HG03469 (cell line): ENCODE results near the gene OR10A5.
"Not testable (repeated sequence)": the region's sequence is repeated elsewhere in the genome, so short reads cannot be mapped to it uniquely, and the experiment has no call there.

Experiments
- ATAC-seq: cut with Tn5 transposase; IDR thresholded peaks from one replicate; pipeline ENCODE4 v1.9.1; 2021; ENCODE audit warnings: mild to moderate bottlenecking, moderate library complexity, moderate number of reproducible peaks; ENCODE audit not compliant: unreplicated experiment

The OR10A5 gene, protein sequence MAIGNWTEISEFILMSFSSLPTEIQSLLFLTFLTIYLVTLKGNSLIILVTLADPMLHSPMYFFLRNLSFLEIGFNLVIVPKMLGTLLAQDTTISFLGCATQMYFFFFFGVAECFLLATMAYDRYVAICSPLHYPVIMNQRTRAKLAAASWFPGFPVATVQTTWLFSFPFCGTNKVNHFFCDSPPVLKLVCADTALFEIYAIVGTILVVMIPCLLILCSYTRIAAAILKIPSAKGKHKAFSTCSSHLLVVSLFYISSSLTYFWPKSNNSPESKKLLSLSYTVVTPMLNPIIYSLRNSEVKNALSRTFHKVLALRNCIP

DNA sequence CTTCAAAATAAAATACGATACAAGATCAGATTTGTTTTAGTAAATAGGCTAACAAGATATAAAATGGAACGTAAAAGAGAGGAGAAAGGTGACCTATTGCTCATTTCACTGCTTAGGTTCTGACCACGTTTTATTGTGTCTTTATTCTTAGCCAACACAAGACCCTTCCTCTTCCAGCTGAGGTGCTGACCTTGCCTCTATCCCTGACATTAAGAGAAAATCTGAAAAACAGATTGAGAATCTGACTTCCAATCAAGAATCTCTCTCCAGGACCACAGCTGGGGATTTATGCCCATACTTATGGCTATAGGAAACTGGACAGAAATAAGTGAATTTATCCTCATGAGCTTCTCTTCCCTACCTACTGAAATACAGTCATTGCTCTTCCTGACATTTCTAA, at the start of gene OR10A5:
Gene OR10A5, plus strand, starts transcription at position 301 of the 400 bp plus-strand sequence. Its CDS starts 0 bp downstream, at position 301.
- no peak for ATAC-seq

DNA sequence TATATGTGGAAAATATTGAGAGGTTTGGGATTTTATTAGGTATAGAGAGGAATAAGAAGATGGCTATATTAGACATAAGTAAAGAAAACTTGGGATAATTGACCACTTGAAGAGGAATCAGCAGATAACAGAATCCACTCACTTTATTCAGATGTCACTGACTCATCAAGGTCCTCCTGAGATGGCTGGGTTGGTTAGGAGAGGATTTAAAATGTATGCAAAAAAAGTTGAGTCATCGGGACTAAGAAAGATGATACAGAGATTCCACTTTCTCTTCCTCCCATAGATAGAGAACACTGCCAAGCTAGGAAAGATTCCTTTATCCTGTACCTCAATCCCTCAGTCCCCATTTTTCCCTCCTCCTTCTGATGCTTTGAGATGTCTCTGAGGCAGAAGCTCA, 46.1 kb upstream of the OR10A5 start, which contains the start of gene OR6A2:
Gene OR6A2, minus strand, starts transcription at position 288 of the 400 bp plus-strand sequence. CDS start 3,981 bp downstream, outside the sequence.
- no peak for ATAC-seq

DNA sequence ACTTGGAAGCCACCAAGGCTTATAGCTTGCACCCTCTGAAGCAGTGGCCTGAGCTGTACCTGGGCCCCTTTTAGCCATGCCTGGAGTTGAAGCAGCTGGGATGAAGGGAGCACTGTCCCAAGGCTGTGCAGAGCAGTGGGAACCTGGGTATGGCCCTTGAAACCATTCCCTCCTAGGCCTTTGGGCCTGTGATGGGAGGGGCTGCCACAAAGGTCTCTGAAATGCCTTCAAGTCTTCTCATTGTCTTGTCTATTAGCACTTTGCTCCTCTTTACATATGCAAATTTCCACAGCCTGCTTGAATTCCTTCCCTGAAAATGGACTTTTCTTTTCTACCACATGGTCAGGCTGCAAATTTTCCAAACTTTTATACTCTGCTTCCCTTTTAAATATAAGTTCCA, 44.4 kb upstream of the OR10A5 start:
- not testable (repeated sequence) for ATAC-seq

DNA sequence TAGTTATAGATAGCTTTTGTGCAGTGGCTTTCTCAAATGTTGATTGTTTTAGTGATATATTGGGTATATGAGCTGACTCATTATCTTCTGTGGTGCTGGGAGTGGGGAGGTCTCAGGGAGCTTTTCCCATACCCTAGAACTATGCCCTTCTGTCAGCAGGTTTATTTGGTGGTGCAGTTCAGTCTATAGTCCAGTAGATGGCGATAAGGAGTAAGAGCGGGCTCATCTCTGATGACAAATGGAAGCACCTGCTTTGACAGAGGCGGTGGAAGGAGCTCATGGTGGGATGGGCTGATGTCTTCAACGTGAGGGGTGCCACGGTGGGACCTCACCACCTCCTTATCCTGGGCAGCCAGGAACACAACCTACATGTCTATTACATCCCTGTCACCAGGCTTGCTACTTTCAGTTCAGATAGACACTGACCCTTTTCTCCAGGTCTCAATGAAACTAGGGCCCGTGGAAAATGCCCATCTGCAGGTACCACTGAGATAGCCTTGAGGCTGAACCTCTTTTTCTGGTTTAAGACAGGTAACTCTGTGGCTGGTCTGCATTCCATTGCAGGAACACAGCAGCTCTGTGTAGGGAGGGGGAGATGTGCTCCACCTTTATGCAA, 33.0 kb upstream of the OR10A5 start:
- peak; percentile 76 for ATAC-seq

DNA sequence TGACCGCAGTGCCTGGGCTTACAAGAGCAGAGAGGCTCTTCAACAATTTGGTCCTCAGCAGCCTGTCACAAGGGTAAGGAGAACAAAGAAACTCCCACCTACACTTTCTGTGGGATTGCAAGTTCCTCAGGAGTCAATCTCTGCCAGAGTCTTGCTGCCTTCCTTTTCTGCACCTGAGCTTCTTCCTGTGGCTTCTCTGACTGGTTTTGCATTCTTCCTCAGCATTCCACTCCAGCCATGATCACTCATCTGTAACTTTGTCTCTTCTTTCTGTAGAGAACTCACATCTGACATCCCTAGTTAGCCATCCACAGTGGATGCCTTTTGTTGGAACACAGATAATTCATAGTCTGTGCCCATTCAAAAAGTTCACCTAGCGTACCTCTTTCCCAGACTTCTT, 31.8 kb upstream of the OR10A5 start:
- ATAC-seq = no peak

DNA sequence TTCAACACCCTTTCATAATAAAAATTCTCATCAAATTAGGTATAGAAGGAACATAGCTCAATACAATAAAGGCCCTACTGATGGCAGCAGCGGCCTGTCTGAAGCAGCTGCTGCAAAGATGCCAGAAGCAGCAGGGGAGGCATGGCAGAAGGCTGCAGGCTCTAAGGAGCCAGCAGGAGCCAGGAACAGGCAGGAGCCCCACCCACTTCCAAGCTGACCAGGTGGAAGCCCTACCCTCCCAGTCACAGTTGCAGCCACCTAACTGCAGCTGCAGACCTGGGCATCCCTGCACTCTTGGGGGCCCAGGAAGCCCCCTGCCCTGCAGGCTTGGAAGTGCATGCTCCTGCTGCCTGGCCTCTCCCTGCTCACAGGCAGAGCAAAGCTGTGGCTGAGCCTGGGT, 27.8 kb upstream of the OR10A5 start:
- no peak for ATAC-seq

DNA sequence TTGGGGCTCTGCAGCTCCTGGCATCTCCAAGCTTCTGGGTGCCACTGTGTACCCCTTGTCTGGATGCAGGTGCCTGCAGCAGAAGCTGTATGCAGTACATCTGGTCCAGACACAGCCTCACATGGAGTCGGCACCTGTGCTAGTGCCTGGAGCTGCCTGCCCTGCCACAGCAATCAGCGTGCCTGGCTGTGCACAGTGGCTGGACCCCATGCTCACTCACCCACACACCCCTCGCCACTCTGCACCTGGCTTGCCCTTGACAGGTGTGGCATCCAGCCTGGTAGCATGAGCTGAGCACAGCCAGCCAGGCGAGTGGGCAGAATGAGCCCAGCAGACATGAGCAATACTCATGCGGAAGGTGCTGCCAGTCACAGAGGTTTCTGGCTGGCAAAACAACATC, 26.5 kb upstream of the OR10A5 start:
- ATAC-seq = no peak

DNA sequence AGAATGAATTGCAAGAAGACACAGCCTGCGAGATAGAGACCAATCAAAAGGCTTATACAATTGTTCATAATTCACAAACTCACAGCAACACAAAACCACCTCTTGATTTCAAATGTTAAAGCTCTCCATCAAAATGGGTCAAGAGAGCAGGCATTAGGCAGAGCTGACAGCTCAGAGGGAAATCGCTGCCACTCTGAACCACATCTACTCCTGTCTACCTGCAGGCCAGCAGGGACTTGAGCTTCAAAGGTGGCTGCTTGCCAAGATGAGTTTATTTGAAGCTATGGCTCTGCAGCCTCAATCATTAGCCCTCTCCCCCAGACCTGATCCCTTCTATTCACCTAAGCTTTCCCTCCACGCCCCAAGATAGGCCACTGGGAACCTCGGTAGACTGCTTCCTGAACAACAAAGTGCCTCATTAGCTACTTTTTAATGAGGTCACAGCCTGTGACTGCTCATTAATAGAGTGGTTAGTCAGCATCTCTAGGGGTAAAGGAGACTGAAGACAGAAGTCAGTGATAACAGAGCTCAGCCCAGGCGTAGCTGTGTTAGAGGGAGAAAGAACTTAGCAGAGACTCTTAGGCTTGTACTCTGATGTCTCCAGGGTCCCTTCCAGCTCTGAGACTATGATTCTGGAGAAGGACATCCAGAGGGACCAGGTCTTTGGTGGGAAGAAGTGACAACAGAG, 21.2 kb upstream of the OR10A5 start:
- no peak for ATAC-seq

DNA sequence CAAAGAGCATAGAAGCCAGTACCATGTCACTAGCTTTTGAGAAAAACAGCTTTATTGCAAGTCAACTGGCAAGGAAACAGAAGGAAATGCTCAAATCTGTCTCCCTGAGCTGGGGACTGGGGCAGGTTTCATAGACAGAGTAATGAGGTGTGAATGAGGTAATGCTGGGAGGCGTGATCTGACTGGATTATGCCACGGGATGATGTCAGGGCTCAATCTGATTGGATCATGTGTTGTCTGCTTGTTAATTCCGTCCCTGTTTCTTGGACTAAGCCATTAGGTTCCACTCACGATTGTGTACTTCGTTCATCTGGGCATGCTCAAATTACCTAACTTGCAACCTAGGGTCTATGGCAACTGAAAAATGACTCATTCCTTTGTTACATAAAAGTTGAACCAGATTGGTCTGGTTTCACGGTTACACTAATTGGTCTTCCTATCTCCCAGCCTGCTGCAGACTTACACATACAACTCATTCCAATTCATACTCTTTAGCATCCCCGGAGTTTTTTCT, 20.2 kb upstream of the OR10A5 start:
- ATAC-seq = no peak

DNA sequence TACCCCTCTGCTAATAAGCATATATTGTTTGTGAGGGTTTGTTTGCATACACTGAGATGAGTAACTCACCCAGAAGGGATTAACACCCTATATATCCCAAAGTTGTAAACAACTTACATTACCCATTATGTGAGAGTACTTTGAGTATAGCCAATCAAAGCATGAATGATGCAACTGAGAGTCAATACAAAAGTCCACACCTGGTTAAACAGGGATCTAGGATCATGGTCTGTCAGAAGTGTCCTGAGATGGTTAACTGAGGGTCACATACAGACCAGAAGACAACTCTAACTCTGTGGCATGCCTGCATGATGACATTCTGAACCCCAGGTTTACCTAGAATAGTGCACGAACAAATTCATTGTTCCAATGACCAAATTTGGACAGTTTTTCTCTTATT, 17.4 kb upstream of the OR10A5 start:
- ATAC-seq = no peak

DNA sequence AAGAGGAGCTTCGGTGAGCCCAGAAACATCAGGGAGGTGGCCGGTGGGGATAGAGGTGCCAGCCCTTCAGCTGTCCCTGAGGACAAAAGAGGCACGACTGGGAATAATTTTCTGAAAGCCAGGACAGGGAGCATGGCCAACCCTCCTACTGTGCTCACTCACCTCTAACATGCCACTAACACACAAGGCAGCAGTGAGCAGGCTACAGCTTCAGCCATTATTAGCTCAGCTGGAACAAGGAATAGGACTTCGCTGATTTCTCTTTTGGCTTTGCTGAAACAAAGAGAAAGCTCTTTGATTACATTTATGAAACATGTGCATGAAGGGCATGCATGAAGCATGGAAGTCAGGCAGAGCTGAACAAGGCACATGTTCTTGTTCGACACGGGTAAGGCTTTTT, 12.1 kb upstream of the OR10A5 start:
- ATAC-seq = no peak

DNA sequence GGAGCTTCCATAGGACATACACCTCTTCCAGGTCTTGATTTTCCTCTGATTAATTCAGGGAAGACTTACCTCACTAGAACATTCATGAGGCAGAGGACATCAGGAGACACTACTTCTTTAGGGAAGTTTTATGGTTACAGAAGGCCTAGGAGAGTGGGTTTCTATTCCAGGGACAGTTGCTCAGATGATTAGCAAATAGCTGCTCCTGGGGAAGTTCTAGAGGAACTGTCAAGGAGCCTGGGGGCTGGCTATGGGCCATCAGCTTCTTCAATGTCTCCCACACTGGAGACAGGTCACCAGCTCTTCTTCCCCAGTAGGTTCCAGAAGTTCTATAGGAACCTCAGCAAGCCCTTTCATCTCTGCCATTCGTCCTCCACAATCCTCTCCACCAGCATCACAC, 11.5 kb upstream of the OR10A5 start:
- no peak for ATAC-seq

DNA sequence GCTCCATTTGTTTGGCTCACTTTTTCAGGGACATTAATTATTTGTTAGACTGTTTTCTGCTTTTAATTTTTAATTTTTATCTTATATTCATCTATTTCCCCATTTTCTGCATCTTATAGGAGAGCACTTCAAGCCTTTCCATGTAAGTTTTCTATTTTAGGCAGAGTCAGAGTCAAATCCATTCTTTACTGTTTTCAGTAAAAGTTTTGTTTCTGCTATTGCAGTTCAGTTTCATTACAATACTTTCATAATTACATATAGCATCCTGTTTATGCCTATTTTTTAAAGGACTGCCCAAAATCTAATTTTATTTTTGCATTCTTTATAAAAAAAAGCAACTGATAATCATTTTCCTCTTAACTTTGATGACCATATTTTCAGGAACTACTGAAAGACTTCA, 3.8 kb upstream of the OR10A5 start:
- no peak for ATAC-seq

DNA sequence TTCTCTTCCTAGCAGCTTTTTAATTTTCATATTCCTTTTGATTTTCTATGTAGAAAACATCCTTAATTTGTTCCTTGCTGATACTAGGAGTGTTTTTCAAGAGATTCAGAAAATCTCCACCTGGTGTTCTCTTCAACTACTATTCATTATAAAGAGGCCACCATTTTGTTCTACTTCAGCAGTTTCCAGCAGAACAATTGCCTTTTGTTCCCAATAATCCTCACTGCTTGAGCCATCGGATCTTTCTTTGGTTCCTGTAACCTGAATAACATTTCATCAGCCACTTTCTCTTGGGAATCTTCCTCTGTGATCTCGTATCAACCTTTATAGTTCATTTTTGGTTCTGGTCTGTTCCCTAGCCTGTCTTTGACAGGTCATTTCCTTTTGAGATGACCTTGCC, 1.8 kb upstream of the OR10A5 start:
- ATAC-seq = no peak

DNA sequence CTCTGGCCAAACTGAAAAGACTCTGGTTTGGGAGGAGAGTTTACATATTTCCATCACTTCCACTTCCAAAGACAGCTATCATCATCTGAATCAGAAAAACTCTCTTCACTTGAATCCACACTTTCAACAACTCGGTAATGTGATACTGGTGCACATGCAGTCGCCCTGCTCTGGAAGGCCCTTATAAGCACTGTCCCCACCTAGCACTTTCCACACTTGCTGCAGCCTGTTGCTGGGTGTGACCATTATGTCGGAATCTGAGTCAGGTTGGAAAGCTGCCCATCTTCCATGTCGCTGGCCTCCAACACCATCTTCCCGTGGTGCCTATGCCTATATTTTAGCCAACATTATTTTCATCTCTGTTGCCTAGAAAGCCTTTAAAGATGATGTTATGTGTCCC, 1.1 kb upstream of the OR10A5 start:
- ATAC-seq = no peak

DNA sequence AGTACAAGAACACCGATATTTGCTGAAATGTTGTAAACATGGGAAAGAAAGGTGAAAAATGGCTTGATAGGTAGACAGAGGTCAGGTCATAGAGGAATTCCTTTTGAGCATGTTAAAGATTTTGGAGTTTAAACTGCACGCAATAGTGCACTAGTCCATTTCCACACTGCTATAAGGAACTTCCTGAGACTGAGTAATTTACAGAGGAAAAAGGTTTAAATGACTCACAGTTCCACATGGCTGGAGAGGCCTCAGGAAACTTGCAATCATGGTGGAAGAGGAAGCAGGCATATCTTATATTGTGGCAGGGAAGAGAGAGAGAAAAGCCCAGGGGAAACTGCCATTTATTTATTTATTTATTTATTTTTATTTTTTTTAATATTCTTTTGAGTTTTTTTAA, 5.0 kb downstream of the OR10A5 start:
- no peak for ATAC-seq

DNA sequence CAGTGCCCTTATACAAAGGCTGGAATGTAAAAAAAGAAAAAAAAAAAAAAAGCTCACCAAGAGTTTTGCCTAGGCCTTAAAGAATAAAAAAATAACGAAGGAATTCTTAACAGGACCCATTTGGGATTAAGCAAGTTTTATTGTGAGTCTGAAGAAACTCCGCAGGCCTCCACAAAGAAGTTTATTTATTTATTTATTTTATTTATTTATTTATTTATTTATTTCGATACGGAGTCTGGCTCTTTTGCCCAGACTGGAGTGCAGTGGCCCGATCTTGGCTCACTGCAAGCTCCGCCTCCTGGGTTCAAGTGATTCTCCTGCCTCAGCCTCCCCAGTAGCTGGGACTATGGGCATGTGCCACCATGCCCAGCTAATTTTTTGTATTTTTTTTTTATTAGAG, 9.3 kb downstream of the OR10A5 start:
- ATAC-seq = not testable (repeated sequence)

DNA sequence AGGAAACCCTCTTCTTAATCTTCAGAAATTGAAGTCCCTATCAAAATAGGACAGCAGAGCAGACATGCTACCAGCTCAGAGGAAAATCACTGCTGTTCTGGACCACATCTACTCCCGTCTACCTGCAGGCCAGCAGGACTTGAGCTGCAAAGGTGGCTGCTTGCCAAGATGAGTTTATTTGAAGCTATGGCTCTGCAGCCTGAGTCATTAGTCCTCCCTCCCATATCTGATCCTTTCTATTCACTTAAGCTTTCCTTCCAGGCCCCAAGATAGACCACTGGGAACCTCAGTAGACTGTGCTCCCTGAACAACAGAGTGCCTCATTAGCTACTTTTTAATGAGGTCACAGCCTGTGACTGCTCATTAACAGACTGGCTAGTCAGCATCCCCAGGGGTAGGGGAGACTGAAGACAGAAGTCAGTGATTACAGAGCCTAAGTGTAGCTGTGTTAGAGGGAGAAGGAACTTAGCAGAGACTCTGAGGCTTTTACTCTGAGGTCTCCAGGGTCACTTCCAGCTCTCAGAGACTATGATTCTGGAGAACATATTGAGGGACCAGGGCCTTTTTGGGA, 10.6 kb downstream of the OR10A5 start:
- no peak for ATAC-seq

DNA sequence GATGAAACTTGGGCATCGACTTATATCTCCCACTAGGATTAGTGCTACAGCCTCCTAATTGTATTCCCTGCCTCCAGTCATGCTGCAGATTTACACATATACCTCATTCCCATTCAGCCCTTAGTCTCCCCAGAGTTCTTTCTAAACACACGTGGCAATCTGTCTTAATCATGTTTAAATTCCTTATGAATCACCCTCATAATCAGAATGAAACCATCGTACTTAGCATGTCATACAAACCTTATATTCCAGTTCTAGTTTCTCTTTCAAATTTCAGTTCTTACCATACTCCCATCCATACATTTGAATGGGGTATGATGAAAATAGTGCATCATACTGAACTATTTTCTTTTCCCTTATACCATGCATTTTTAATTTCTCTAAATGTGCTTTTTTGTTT, 11.4 kb downstream of the OR10A5 start:
- ATAC-seq = no peak

DNA sequence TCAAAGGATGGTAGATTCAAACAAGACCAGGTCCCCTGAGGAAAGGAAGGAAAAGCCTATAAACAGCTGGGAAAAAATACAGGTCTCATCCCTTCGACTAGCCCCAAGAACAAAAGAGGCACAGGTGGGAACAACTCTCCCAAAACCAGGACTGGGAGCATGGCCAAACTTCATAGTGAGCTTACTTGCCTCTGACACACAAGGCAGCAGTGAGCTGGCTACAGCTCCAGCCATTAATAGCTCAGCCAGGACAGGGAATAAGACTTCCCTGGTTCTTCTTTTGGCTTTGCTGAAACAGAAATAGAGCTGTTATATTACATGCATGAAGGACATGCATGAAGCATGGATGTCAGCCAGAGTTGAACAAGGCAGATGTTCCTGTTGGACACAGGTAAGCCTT, 17.5 kb downstream of the OR10A5 start, which contains the start of gene OR10A2:
Gene OR10A2, plus strand, starts transcription at position 97 of the 400 bp plus-strand sequence. CDS start 6,698 bp downstream, outside the sequence.
- ATAC-seq = no peak

DNA sequence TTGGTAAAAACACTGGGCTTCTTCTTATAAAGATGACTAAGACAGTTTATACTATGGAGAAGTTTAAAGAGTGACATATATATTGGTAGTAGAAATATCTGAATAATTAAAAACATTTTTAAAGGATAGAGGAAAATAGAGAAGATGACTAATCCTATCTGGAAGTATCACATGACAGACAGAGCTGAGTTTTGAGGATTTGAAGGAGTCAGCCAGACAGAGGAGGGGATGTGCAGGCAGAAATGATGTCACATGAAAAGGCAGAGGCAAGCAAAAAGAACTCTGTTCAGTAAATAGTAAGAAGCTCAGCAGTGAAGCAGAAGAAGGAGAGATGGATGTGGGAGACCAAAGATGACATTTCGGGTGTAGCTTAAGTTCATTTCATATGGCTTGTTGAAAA, 19.0 kb downstream of the OR10A5 start:
- no peak for ATAC-seq
